Liver (tissue), 9 donors: ENCODE measurements around the gene GLS. TPM values are rescaled to one million over a fixed set of nuclear protein-coding genes. Genes with fewer than 3 reads are reported as not detected.

Experiments used
- DNase-seq: peaks from one replicate; pipeline ENCODE4 v3.0.0-alpha.2; 2017; ENCODE audit warnings: low spot score
- H3K27ac ChIP-seq, 2 donors: one replicate each; pipeline ENCODE4 v1.7.0; 2013; ENCODE audit warnings: inconsistent platforms in 2 of 2, low read length in 2 of 2, control low read depth in 1 of 2, low read depth in 1 of 2, mild to moderate bottlenecking in 1 of 2
- H3K27me3 ChIP-seq, 4 donors: one replicate each; pipeline versions ENCODE4 v1.6.1 to v1.7.0; 2013; ENCODE audit warnings: low read length in 3 of 4, inconsistent platforms in 1 of 4, mild to moderate bottlenecking in 1 of 4, moderate library complexity in 1 of 4; ENCODE audit not compliant: control insufficient read depth in 4 of 4, insufficient read depth in 4 of 4
- H3K36me3 ChIP-seq, 4 donors: one replicate each; pipeline versions ENCODE4 v1.6.1 to v1.7.0; 2013; ENCODE audit warnings: low read length in 3 of 4, mild to moderate bottlenecking in 3 of 4, low read depth in 1 of 4, moderate library complexity in 1 of 4; ENCODE audit not compliant: control insufficient read depth in 4 of 4, insufficient read depth in 3 of 4
- H3K4me1 ChIP-seq, 4 donors: one replicate each; pipeline versions ENCODE4 v1.6.1 to v1.7.0; 2013; ENCODE audit warnings: low read length in 3 of 4, mild to moderate bottlenecking in 3 of 4, moderate library complexity in 1 of 4; ENCODE audit not compliant: control insufficient read depth in 4 of 4, insufficient read depth in 4 of 4
- H3K4me3 ChIP-seq, 3 donors: one replicate each; pipeline versions ENCODE4 v1.6.1 to v1.7.0; 2013; ENCODE audit warnings: low read length in 3 of 3, control low read depth in 1 of 3, low read depth in 1 of 3, mild to moderate bottlenecking in 1 of 3
- H3K9ac ChIP-seq, 2 donors: one replicate each; pipeline ENCODE4 v1.7.0; 2013; ENCODE audit warnings: low read length in 2 of 2, mild to moderate bottlenecking in 2 of 2, moderate library complexity in 2 of 2, control low read depth in 1 of 2, low read depth in 1 of 2
- H3K9me3 ChIP-seq, 4 donors: one replicate each; pipeline versions ENCODE4 v1.6.1 to v1.7.0; 2013; ENCODE audit warnings: low read length in 3 of 4; ENCODE audit not compliant: control insufficient read depth in 4 of 4
- EGR1 ChIP-seq, 2 donors: IDR thresholded peaks; 2 replicates each; pipeline ENCODE4 v1.6.1; 2016 to 2018; ENCODE audit warnings: antibody characterized with exemption in 2 of 2, low read depth in 2 of 2
- FOXA1 ChIP-seq: IDR thresholded peaks from 2 replicates; pipeline ENCODE4 v1.6.1; 2016; ENCODE audit warnings: antibody characterized with exemption
- FOXA2 ChIP-seq: IDR thresholded peaks from 2 replicates; pipeline ENCODE4 v1.6.1; 2016; ENCODE audit warnings: antibody characterized with exemption
- HNF4A ChIP-seq, 2 donors: conservative IDR thresholded peaks; 2 replicates each; pipeline ENCODE4 v1.6.1; 2016; ENCODE audit warnings: antibody characterized with exemption in 2 of 2, mild to moderate bottlenecking in 2 of 2
- HNF4G ChIP-seq: IDR thresholded peaks from 2 replicates; pipeline ENCODE4 v1.6.1; 2016; ENCODE audit warnings: antibody characterized with exemption
- JUND ChIP-seq, 2 donors: IDR thresholded peaks; 2 replicates each; pipeline ENCODE4 v1.6.1; 2016; ENCODE audit warnings: antibody characterized with exemption in 2 of 2
- NR2F2 ChIP-seq: IDR thresholded peaks from 2 replicates; pipeline ENCODE4 v1.6.1; 2016; ENCODE audit warnings: antibody characterized with exemption
- RAD21 ChIP-seq, 2 donors: IDR thresholded peaks; 2 replicates each; pipeline ENCODE4 v1.6.1; 2016; ENCODE audit warnings: antibody characterized with exemption in 2 of 2, mild to moderate bottlenecking in 2 of 2
- RXRA ChIP-seq, 2 donors: IDR thresholded peaks; 2 replicates each; pipeline ENCODE4 v1.6.1; 2017 to 2018; ENCODE audit warnings: antibody characterized with exemption in 2 of 2, mild to moderate bottlenecking in 1 of 2
- SP1 ChIP-seq: IDR thresholded peaks from 2 replicates; pipeline ENCODE4 v1.6.1; 2018; ENCODE audit warnings: antibody characterized with exemption, mild to moderate bottlenecking
- TAF1 ChIP-seq: conservative IDR thresholded peaks from 2 replicates; pipeline ENCODE4 v1.6.1; 2016; ENCODE audit warnings: antibody characterized with exemption, mild to moderate bottlenecking
- YY1 ChIP-seq: IDR thresholded peaks from 2 replicates; pipeline ENCODE4 v1.6.1; 2016; ENCODE audit warnings: antibody characterized with exemption, mild to moderate bottlenecking
- WGBS: extraction: QIAGEN DNeasy Blood & Tissue Kit; methylation state at CpG from one replicate; pipeline ENCODE4 v1.1.7; 2013; 5-methylcytosine and 5-hydroxymethylcytosine counted together
- polyA plus RNA-seq, 2 donors: library from polyadenylated mRNA; stranded (reverse) in 1 of 2; unstranded in 1 of 2; fragments of 200-250 nt in 1 of 2; fragments of >200 nt in 1 of 2; fragmentation: Nextera tagmentation in 1 of 2; extraction: Ambion mirVana in 1 of 2; gene quantifications; one replicate each; pipeline versions ENCODE4 v1.2.1 to v1.2.3, GENCODE V29; 2013 to 2015
- total RNA-seq, 2 donors: library from RNA; depleted of rRNA; stranded (reverse); fragments of >200 nt; gene quantifications; one replicate each; pipeline ENCODE4 v1.2.3, GENCODE V29; 2014
- TF ChIP-seq, protein P1 (sequence below): IDR thresholded peaks from 2 replicates; pipeline ENCODE4 v1.6.1; 2016; ENCODE audit warnings: antibody characterized with exemption
- TF ChIP-seq, protein P2 (sequence below): IDR thresholded peaks from 2 replicates; pipeline ENCODE4 v1.6.1; 2016; ENCODE audit warnings: antibody characterized with exemption
- TF ChIP-seq, protein P3 (sequence below): fragments of 150-350 bp; IDR thresholded peaks from 2 replicates; pipeline ENCODE4 v1.5.1; 2017; ENCODE audit warnings: improper control_type of control experiment, low read depth, low read length; ENCODE audit not compliant: missing input control
- TF ChIP-seq, protein P4 (sequence below): IDR thresholded peaks from 2 replicates; pipeline ENCODE4 v1.6.1; 2016; ENCODE audit warnings: antibody characterized with exemption, mild to moderate bottlenecking
- donor health status: healthy.
- donor health status: healthy.
- donor health status: healthy.
- donor health status: healthy.
- donor health status: healthy.

Gene GLS
- total and polyA plus RNA-seq, 4 donors: 4.3 to 38.6 (median 16.5) TPM

DNA sequence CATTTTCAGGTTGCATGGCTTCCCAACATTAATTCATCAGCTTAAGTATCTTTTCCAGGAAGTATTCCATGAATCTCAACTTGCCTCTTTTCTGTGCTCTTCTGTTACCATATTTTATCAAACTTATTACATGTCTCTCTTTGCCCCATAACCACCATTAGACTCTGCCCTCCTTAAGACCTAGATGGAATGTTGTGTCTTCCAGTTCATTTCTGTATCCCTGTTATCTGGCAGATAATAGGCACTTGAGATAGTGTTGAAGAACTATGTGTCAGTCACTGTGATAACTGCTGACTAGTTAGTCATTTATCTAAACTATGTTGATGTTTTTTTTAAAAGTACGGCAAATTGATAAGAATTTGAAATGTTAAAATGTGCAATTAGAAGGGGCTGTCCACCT lies 41.8 kb downstream of the GLS start:
- Histone ChIP-seq H3K4me3 (no peak overlapping the region), H3K4me1 (no peaks in the 10 kb centered on the region), H3K9ac (no peak overlapping the region), H3K36me3 (peaks cover 0 to 2% (median under 1%) of the 10 kb centered on the region in 4 donors), H3K27ac (no peak overlapping the region), H3K27me3 (no peaks in the 10 kb centered on the region), H3K9me3 (no peaks in the 10 kb centered on the region)
- WGBS: 74% methylated on average over 1 of the region's 1 CpG
- TF ChIP-seq YY1: no peak
- TF ChIP-seq EGR1 (IDR thresholded peaks at IDR 0.05; ENCODE audit: low read depth in 2 of 2): no peak
- no peak for TF ChIP-seq SP1
- TF ChIP-seq TAF1: no peak
- no peak for TF ChIP-seq FOXA2
- TF ChIP-seq NR2F2: no peak
- TF ChIP-seq HNF4A (conservative IDR thresholded peaks at IDR 0.05): no peak
- DNase-seq: no peak

DNA sequence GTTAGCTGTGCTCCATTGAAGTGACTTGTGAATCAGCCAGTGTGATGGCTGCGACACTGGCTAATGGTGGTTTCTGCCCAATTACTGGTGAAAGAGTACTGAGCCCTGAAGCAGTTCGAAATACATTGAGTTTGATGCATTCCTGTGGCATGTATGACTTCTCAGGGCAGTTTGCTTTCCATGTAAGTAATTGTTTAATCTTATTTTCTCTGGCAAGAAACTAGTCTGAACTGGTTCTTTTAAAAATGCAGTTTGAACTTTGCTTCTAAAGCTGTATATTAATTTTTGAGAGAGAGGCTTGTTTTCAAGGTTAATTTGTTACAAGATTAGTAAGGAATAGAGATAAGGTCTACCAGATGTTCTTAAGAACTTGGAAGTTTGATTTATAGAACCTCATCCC lies 46.7 kb downstream of the GLS start:
- Histone ChIP-seq H3K9ac (no peak overlapping the region), H3K4me1 (no peaks in the 10 kb centered on the region), H3K27me3 (no peaks in the 10 kb centered on the region), H3K9me3 (no peaks in the 10 kb centered on the region), H3K4me3 (no peak overlapping the region), H3K27ac (no peak overlapping the region), H3K36me3 (peaks cover 0 to 4% (median 0%) of the 10 kb centered on the region in 4 donors)
- TF ChIP-seq RXRA (IDR thresholded peaks at IDR 0.05) (no peak), NR2F2 (no peak), RAD21 (IDR thresholded peaks at IDR 0.05) (no peak), HNF4G (no peak), EGR1 (IDR thresholded peaks at IDR 0.05; ENCODE audit: low read depth in 2 of 2) (no peak), JUND (IDR thresholded peaks at IDR 0.05) (no peak)
- TF ChIP-seq, protein P1, sequence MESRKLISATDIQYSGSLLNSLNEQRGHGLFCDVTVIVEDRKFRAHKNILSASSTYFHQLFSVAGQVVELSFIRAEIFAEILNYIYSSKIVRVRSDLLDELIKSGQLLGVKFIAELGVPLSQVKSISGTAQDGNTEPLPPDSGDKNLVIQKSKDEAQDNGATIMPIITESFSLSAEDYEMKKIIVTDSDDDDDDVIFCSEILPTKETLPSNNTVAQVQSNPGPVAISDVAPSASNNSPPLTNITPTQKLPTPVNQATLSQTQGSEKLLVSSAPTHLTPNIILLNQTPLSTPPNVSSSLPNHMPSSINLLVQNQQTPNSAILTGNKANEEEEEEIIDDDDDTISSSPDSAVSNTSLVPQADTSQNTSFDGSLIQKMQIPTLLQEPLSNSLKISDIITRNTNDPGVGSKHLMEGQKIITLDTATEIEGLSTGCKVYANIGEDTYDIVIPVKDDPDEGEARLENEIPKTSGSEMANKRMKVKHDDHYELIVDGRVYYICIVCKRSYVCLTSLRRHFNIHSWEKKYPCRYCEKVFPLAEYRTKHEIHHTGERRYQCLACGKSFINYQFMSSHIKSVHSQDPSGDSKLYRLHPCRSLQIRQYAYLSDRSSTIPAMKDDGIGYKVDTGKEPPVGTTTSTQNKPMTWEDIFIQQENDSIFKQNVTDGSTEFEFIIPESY: no peak
- TF ChIP-seq, protein P2, sequence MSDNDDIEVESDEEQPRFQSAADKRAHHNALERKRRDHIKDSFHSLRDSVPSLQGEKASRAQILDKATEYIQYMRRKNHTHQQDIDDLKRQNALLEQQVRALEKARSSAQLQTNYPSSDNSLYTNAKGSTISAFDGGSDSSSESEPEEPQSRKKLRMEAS: no peak
- TF ChIP-seq, protein P3, sequence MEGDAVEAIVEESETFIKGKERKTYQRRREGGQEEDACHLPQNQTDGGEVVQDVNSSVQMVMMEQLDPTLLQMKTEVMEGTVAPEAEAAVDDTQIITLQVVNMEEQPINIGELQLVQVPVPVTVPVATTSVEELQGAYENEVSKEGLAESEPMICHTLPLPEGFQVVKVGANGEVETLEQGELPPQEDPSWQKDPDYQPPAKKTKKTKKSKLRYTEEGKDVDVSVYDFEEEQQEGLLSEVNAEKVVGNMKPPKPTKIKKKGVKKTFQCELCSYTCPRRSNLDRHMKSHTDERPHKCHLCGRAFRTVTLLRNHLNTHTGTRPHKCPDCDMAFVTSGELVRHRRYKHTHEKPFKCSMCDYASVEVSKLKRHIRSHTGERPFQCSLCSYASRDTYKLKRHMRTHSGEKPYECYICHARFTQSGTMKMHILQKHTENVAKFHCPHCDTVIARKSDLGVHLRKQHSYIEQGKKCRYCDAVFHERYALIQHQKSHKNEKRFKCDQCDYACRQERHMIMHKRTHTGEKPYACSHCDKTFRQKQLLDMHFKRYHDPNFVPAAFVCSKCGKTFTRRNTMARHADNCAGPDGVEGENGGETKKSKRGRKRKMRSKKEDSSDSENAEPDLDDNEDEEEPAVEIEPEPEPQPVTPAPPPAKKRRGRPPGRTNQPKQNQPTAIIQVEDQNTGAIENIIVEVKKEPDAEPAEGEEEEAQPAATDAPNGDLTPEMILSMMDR: no peak
- 87% methylated on average over 2 of the region's 2 CpGs for WGBS
- no peak for DNase-seq

DNA sequence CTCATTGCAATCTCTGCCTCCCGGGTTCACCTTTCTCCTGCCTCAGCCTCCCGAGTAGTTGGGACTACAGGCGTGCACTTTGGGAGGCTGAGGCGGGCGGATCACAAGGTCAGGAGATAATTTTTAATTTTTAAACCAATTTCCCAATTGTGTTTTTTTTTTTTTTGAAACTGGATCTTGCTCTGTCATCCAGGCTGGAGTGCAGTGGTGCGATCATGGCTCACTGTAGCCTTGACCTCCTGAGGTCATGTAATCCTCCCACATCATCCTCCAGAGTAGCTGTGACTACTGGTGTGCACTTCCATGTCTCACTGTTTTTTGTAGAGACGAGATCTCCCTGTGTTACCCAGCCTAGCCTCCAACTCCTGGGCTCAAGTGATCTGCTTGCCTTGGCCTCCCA lies 49.3 kb downstream of the GLS start:
- TF ChIP-seq EGR1 (IDR thresholded peaks at IDR 0.05; ENCODE audit: low read depth in 2 of 2) (no peak), SP1 (no peak), FOXA1 (no peak), TAF1 (no peak), RAD21 (IDR thresholded peaks at IDR 0.05) (no peak), NR2F2 (no peak), HNF4G (no peak), JUND (IDR thresholded peaks at IDR 0.05) (no peak), FOXA2 (no peak)
- TF ChIP-seq, protein P4, sequence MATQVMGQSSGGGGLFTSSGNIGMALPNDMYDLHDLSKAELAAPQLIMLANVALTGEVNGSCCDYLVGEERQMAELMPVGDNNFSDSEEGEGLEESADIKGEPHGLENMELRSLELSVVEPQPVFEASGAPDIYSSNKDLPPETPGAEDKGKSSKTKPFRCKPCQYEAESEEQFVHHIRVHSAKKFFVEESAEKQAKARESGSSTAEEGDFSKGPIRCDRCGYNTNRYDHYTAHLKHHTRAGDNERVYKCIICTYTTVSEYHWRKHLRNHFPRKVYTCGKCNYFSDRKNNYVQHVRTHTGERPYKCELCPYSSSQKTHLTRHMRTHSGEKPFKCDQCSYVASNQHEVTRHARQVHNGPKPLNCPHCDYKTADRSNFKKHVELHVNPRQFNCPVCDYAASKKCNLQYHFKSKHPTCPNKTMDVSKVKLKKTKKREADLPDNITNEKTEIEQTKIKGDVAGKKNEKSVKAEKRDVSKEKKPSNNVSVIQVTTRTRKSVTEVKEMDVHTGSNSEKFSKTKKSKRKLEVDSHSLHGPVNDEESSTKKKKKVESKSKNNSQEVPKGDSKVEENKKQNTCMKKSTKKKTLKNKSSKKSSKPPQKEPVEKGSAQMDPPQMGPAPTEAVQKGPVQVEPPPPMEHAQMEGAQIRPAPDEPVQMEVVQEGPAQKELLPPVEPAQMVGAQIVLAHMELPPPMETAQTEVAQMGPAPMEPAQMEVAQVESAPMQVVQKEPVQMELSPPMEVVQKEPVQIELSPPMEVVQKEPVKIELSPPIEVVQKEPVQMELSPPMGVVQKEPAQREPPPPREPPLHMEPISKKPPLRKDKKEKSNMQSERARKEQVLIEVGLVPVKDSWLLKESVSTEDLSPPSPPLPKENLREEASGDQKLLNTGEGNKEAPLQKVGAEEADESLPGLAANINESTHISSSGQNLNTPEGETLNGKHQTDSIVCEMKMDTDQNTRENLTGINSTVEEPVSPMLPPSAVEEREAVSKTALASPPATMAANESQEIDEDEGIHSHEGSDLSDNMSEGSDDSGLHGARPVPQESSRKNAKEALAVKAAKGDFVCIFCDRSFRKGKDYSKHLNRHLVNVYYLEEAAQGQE: no peak
- TF ChIP-seq, protein P1: no peak
- Histone ChIP-seq H3K4me3 (no peak overlapping the region), H3K9ac (no peak overlapping the region), H3K27ac (no peak overlapping the region), H3K27me3 (no peaks in the 10 kb centered on the region), H3K36me3 (peaks cover 0 to 4% (median 0%) of the 10 kb centered on the region in 4 donors), H3K9me3 (no peaks in the 10 kb centered on the region), H3K4me1 (no peaks in the 10 kb centered on the region)
- DNase-seq: no peak
- 93% methylated on average over 7 of the region's 7 CpGs for WGBS
